KBM-7 (cell line): ENCODE measurements around the gene GRIK3.

Source experiments
- DNase-seq: peaks from one replicate; pipeline ENCODE4 v3.0.0-alpha.2; 2015
- in situ Hi-C: fragments of 300-500 bp; cut with MboI; formaldehyde crosslinking; loops from 2 replicates; pipeline ENCODE4 v1.14.3; 2020; ENCODE audit warnings: low sequenced_read_pairs, low pct_unique_long_range_greater_than_20kb, mixed read lengths

The GRIK3 gene

GRCh38 chr1:36988321-36988720, 46.0 kb downstream of the GRIK3 start:
- DNase-seq, result no peak
- in situ Hi-C loops, result no loop called here

- no peak for DNase-seq
- in situ Hi-C loops, result no loop called here
Measured at GRCh38 chr1:36987276-36987675, 47.0 kb downstream of the GRIK3 start.

GRCh38 chr1:36986241-36986985, 47.9 kb downstream of the GRIK3 start:
- in situ Hi-C loops, result no loop called here
- no peak for DNase-seq

- DNase-seq, result no peak
- in situ Hi-C loops, result no loop called here
Measured at GRCh38 chr1:36984675-36985074, 49.6 kb downstream of the GRIK3 start.

- DNase-seq, result no peak
- in situ Hi-C loops, result no loop called here
Measured at GRCh38 chr1:36984026-36984425, 50.3 kb downstream of the GRIK3 start.

GRCh38 chr1:36982709-36983108, 51.6 kb downstream of the GRIK3 start:
- no peak for DNase-seq
- in situ Hi-C loops, result no loop called here

GRCh38 chr1:36981771-36982622, 52.3 kb downstream of the GRIK3 start:
- no peak for DNase-seq
- in situ Hi-C loops, result no loop called here

GRCh38 chr1:36981126-36981525, 53.2 kb downstream of the GRIK3 start:
- in situ Hi-C loops, result no loop called here
- DNase-seq, result no peak

GRCh38 chr1:36977731-36978406, 56.4 kb downstream of the GRIK3 start:
- DNase-seq, result no peak
- in situ Hi-C loops, result no loop called here

- in situ Hi-C loops, result no loop called here
- no peak for DNase-seq
Measured at GRCh38 chr1:36975642-36976041, 58.7 kb downstream of the GRIK3 start.

- in situ Hi-C loops, result no loop called here
- no peak for DNase-seq
Measured at GRCh38 chr1:36973056-36973455, 61.3 kb downstream of the GRIK3 start.

GRCh38 chr1:36971852-36972618, 62.3 kb downstream of the GRIK3 start:
- in situ Hi-C loops, result no loop called here

GRCh38 chr1:36968730-36969129, 65.6 kb downstream of the GRIK3 start:
- in situ Hi-C loops, result no loop called here

More at GRCh38 chr1:36971852-36972618, 62.3 kb downstream of the GRIK3 start:
- no peak for DNase-seq

GRCh38 chr1:36966242-36966641, 68.1 kb downstream of the GRIK3 start:
- in situ Hi-C loops, result no loop called here
- no peak for DNase-seq

More at GRCh38 chr1:36968730-36969129, 65.6 kb downstream of the GRIK3 start:
- no peak for DNase-seq

GRCh38 chr1:36965275-36966159, 68.8 kb downstream of the GRIK3 start:
- DNase-seq, result no peak
- in situ Hi-C loops, result no loop called here

- no peak for DNase-seq
- in situ Hi-C loops, result no loop called here
Measured at GRCh38 chr1:36964830-36965229, 69.5 kb downstream of the GRIK3 start.

- in situ Hi-C loops, result no loop called here
- DNase-seq, result no peak
Measured at GRCh38 chr1:36963006-36963405, 71.3 kb downstream of the GRIK3 start.

GRCh38 chr1:36961062-36961615, 73.2 kb downstream of the GRIK3 start:
- in situ Hi-C loops, result no loop called here
- no peak for DNase-seq
